ENCODE measurements around the gene RSPH6A.

The RSPH6A gene

DNA sequence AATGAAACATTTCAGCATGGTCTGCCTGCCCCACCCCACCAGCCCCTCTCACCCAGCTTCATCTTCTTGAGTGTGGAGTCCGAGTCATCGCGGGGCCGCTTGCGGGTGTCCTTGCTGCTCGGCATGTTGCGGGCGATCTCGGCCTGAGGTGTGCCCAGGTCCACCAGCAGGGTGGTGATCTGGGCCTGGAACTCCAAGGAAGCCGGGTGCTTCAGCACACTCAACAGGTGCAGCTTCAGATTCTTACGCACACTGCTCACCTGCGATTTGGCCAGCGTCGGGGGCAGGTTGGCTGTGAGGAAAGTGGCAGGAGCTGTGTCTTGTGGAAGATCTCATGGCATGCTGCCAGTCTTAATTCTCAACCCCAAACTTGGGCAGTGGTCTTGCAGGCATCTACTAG is 27.1 kb upstream of the RSPH6A start:
- TF ChIP-seq, protein P1, sequence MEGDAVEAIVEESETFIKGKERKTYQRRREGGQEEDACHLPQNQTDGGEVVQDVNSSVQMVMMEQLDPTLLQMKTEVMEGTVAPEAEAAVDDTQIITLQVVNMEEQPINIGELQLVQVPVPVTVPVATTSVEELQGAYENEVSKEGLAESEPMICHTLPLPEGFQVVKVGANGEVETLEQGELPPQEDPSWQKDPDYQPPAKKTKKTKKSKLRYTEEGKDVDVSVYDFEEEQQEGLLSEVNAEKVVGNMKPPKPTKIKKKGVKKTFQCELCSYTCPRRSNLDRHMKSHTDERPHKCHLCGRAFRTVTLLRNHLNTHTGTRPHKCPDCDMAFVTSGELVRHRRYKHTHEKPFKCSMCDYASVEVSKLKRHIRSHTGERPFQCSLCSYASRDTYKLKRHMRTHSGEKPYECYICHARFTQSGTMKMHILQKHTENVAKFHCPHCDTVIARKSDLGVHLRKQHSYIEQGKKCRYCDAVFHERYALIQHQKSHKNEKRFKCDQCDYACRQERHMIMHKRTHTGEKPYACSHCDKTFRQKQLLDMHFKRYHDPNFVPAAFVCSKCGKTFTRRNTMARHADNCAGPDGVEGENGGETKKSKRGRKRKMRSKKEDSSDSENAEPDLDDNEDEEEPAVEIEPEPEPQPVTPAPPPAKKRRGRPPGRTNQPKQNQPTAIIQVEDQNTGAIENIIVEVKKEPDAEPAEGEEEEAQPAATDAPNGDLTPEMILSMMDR (IDR thresholded peaks at IDR 0.05; ENCODE audit: control insufficient read depth, insufficient read depth, low read depth, low read length, missing control alignments), result no peak
- H3K4me3 ChIP-seq (ENCODE audit: control insufficient read depth, low read depth, low read length), result no peak overlapping the region

DNA sequence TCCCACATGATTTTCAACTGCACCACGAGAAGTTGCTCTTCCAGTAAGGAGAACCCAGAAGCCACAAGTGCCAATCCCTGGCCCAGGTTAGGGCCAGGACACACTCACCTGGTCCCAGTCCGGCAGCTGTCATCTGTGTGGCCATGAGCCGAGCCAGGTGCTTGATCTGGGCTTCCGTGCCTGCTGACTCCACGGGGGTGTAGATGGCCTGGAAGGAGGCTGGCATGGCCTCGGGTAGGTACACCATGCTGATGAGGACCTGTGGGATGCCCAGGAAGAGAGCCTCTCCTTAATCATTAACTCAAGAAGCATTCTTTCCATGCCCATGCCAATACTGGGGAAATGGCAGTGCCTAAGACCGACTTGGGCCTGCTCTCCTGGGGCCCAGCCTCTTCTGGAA is 19.9 kb upstream of the RSPH6A start:
- DNase-seq (ENCODE audit: low read depth), result no peak
- TF ChIP-seq, protein P1 (IDR thresholded peaks at IDR 0.05; ENCODE audit: control insufficient read depth, insufficient read depth, low read depth, low read length, missing control alignments), result no peak
- no peak overlapping the region for H3K4me3 ChIP-seq (ENCODE audit: control insufficient read depth, low read depth, low read length)

More for the DNA sequence above, 27.1 kb upstream of the RSPH6A start:
- no peak for DNase-seq (ENCODE audit: low read depth)

- H3K4me3 ChIP-seq (ENCODE audit: control insufficient read depth, low read depth, low read length), result no peak overlapping the region
- no peak for DNase-seq (ENCODE audit: low read depth)
- TF ChIP-seq, protein P1 (IDR thresholded peaks at IDR 0.05; ENCODE audit: control insufficient read depth, insufficient read depth, low read depth, low read length, missing control alignments), result no peak
These were observed 13.8 kb upstream of the RSPH6A start for GRCh38 chr19:45828945-45829344.

- DNase-seq (ENCODE audit: low read depth), result no peak
- TF ChIP-seq, protein P1 (IDR thresholded peaks at IDR 0.05; ENCODE audit: control insufficient read depth, insufficient read depth, low read depth, low read length, missing control alignments), result no peak
- no peak overlapping the region for H3K4me3 ChIP-seq (ENCODE audit: control insufficient read depth, low read depth, low read length)
These were observed 13.4 kb upstream of the RSPH6A start for GRCh38 chr19:45828523-45828922.

GRCh38 chr19:45827459-45828093 is 12.5 kb upstream of the RSPH6A start:
- TF ChIP-seq, protein P1 (IDR thresholded peaks at IDR 0.05; ENCODE audit: control insufficient read depth, insufficient read depth, low read depth, low read length, missing control alignments), result no peak
- no peak overlapping the region for H3K4me3 ChIP-seq (ENCODE audit: control insufficient read depth, low read depth, low read length)
- DNase-seq (ENCODE audit: low read depth), result no peak

DNA sequence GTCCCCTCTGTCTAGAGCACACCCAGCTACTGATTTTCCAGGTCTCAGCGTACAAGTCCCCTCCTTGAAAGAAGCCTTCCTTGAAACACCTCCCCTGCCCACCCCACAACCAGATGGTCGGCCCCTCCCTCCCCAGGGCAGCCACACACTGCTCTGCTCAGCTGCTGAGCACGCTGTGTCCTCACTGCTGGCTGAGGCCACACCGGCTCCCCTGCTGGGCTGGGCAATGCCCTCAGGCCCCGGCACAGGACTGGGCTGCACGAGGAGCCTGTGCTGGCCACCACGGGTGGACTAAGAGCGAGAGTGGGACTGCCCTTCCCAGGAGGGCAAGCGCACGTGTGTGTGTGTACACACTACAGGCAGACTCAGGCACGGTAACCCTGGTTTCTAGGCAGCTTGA is 11.8 kb upstream of the RSPH6A start:
- H3K4me3 ChIP-seq (ENCODE audit: control insufficient read depth, low read depth, low read length), result no peak overlapping the region
- no peak for DNase-seq (ENCODE audit: low read depth)
- TF ChIP-seq, protein P1 (IDR thresholded peaks at IDR 0.05; ENCODE audit: control insufficient read depth, insufficient read depth, low read depth, low read length, missing control alignments), result no peak
